Endodermal cell (in vitro differentiated cells): ENCODE data around the gene CACNA2D2. TPM values are rescaled to one million over a fixed set of nuclear protein-coding genes. Genes with fewer than 3 reads are reported as not detected.
A peak's percentile ranks its signal among the peaks of the same experiment; 100 is the strongest.

Source experiments
- DNase-seq: peaks from one replicate; pipeline ENCODE4 v3.0.0-alpha.2; 2017
- H3K27ac ChIP-seq: 2 replicates; pipeline ENCODE4 v1.5.1; 2013; ENCODE audit warnings: mild to moderate bottlenecking, low read depth, low read length, moderate library complexity
- H3K27me3 ChIP-seq: 2 replicates; pipeline ENCODE4 v1.6.1; 2013; ENCODE audit warnings: mild to moderate bottlenecking, low read length, moderate library complexity; ENCODE audit not compliant: insufficient read depth, control insufficient read depth, poor library complexity, severe bottlenecking
- H3K36me3 ChIP-seq: 2 replicates; pipeline ENCODE4 v1.7.0; 2013; ENCODE audit warnings: mild to moderate bottlenecking, low read length, moderate library complexity; ENCODE audit not compliant: control insufficient read depth, insufficient read depth
- H3K4me1 ChIP-seq: one replicate; pipeline ENCODE4 v1.7.0; 2013; ENCODE audit warnings: low read length; ENCODE audit not compliant: control insufficient read depth, insufficient read depth
- H3K4me3 ChIP-seq: 2 replicates; pipeline ENCODE4 v1.5.1; 2013; ENCODE audit warnings: mild to moderate bottlenecking, low read length, moderate library complexity
- H3K9ac ChIP-seq: 2 replicates; pipeline ENCODE4 v1.6.1; 2013; ENCODE audit warnings: mild to moderate bottlenecking, low read length, moderate library complexity; ENCODE audit not compliant: poor library complexity, severe bottlenecking; ENCODE audit errors: extremely low read depth
- H3K9me3 ChIP-seq: 2 replicates; pipeline ENCODE4 v1.6.1; 2013; ENCODE audit warnings: mild to moderate bottlenecking, low read length, moderate library complexity; ENCODE audit not compliant: control insufficient read depth
- H3K27ac Mint-ChIP-seq: 2 replicates; pipeline ENCODE4 v1.8.0; 2020; ENCODE audit warnings: mixed read lengths
- H3K27me3 Mint-ChIP-seq: 2 replicates; pipeline ENCODE4 v1.8.0; 2021; ENCODE audit warnings: mild to moderate bottlenecking, mixed read lengths; ENCODE audit not compliant: insufficient read depth
- H3K36me3 Mint-ChIP-seq: 2 replicates; pipeline ENCODE4 v1.8.0; 2020; ENCODE audit warnings: low read depth, mixed read lengths
- H3K4me1 Mint-ChIP-seq: 2 replicates; pipeline ENCODE4 v1.8.0; 2020; ENCODE audit warnings: mixed read lengths
- H3K4me3 Mint-ChIP-seq: 2 replicates; pipeline ENCODE4 v1.8.0; 2020; ENCODE audit warnings: mild to moderate bottlenecking, moderate library complexity, mixed read lengths
- H3K9me3 Mint-ChIP-seq: 2 replicates; pipeline ENCODE4 v1.8.0; 2020; ENCODE audit warnings: mild to moderate bottlenecking, mixed read lengths
- CTCF ChIP-seq: fragments of 200-600 bp; sonication (generic); conservative IDR thresholded peaks from 2 replicates; pipeline ENCODE4 v1.5.0; 2021; ENCODE audit warnings: antibody characterized with exemption, mild to moderate bottlenecking
- WGBS, 2 experiments: methylation state at CpG; one replicate each; pipeline versions ENCODE4 v1.1.5 to v1.1.7; 2013; ENCODE audit warnings: missing lambda C conversion rate in 2 of 2, mixed read lengths in 1 of 2; ENCODE audit not compliant: insufficient coverage in 1 of 2, insufficient read length in 1 of 2; 5-methylcytosine and 5-hydroxymethylcytosine counted together
- total RNA-seq, 2 donors: library from RNA; stranded (reverse); fragmentation: NEBNext Ultra II Directional in 1 of 2; extraction: Animal tissue kit (Norgen Biotek cat#: 25700) in 1 of 2; gene quantifications; 2 replicates in 1 of 2; 3 replicates in 1 of 2; pipeline ENCODE4 v1.2.1, GENCODE V29; 2021

The CACNA2D2 gene
- total RNA-seq, 2 donors from 2014 or later: 17.6 to 20.7 TPM

- Histone ChIP-seq H3K36me3 (peaks cover 44% of the 10 kb centered on the region), H3K4me3 (peak overlapping the region; percentile 100), H3K4me1 (peaks cover 23% of the 10 kb centered on the region), H3K27ac (no peak overlapping the region), H3K27me3 (no peaks in the 10 kb centered on the region), H3K9me3 (no peaks in the 10 kb centered on the region), H3K9ac (peak overlapping the region; percentile 97)
- no peaks in the 10 kb centered on the region for H3K9me3 Mint-ChIP-seq
- H3K27ac Mint-ChIP-seq: no peak overlapping the region
- peak overlapping the region; percentile 87 for H3K4me3 Mint-ChIP-seq
- H3K36me3 Mint-ChIP-seq: peaks cover 44% of the 10 kb centered on the region
- H3K4me1 Mint-ChIP-seq: peaks cover 35% of the 10 kb centered on the region
- 90 to 94% methylated on average over 28 to 29 of the region's 29 CpGs for WGBS, 2 experiments
- TF ChIP-seq CTCF: no peak
- no peaks in the 10 kb centered on the region for H3K27me3 Mint-ChIP-seq
- DNase-seq: peak; percentile 45
Measured at GRCh38 chr3:50319894-50320625, 183.4 kb downstream of the CACNA2D2 start.

- peaks cover 31% of the 10 kb centered on the region for H3K4me1 Mint-ChIP-seq
- no peak for TF ChIP-seq CTCF
- no peak overlapping the region for H3K27ac Mint-ChIP-seq
Measured at GRCh38 chr3:50319181-50319893, 184.1 kb downstream of the CACNA2D2 start.

GRCh38 chr3:50318615-50319014, 184.8 kb downstream of the CACNA2D2 start:
- 93 to 98% methylated on average over 9 to 10 of the region's 10 CpGs for WGBS, 2 experiments
- peaks cover 35% of the 10 kb centered on the region for H3K36me3 ChIP-seq
- peaks cover 6% of the 10 kb centered on the region for H3K9me3 Mint-ChIP-seq
- no peak overlapping the region for H3K27ac Mint-ChIP-seq
- peaks cover 56% of the 10 kb centered on the region for H3K36me3 Mint-ChIP-seq
- no peaks in the 10 kb centered on the region for H3K27me3 ChIP-seq
- peak overlapping the region; percentile 56 for H3K4me3 ChIP-seq
- H3K9me3 ChIP-seq: no peaks in the 10 kb centered on the region
- H3K4me1 Mint-ChIP-seq: peaks cover 25% of the 10 kb centered on the region
- TF ChIP-seq CTCF: no peak
- no peak overlapping the region for H3K9ac ChIP-seq
- H3K4me1 ChIP-seq: peaks cover 17% of the 10 kb centered on the region
- H3K4me3 Mint-ChIP-seq: peak overlapping the region; percentile 87
- H3K27ac ChIP-seq: no peak overlapping the region
- H3K27me3 Mint-ChIP-seq: no peaks in the 10 kb centered on the region
- DNase-seq: no peak

More at GRCh38 chr3:50319181-50319893, 184.1 kb downstream of the CACNA2D2 start:
- peak overlapping the region; percentile 56 for H3K4me3 ChIP-seq
- no peak overlapping the region for H3K9ac ChIP-seq
- peaks cover 21% of the 10 kb centered on the region for H3K4me1 ChIP-seq
- H3K9me3 Mint-ChIP-seq: no peaks in the 10 kb centered on the region
- H3K9me3 ChIP-seq: no peaks in the 10 kb centered on the region
- no peak overlapping the region for H3K27ac ChIP-seq
- H3K4me3 Mint-ChIP-seq: peak overlapping the region; percentile 87
- H3K27me3 ChIP-seq: no peaks in the 10 kb centered on the region
- peaks cover 40% of the 10 kb centered on the region for H3K36me3 ChIP-seq
- 96 to 99% methylated on average over 13 to 16 of the region's 16 CpGs for WGBS, 2 experiments
- no peak for DNase-seq
- H3K27me3 Mint-ChIP-seq: no peaks in the 10 kb centered on the region
- peaks cover 49% of the 10 kb centered on the region for H3K36me3 Mint-ChIP-seq
